ENCODE results near the gene ZSCAN26. TPM values are rescaled to one million over a fixed set of nuclear protein-coding genes. Genes with fewer than 3 reads are reported as not detected.

The ZSCAN26 gene
- total RNA-seq, 1 donor from 2014 or later, result 15.7 TPM

- Histone ChIP-seq H3K36me3 (ENCODE audit: control insufficient read depth in 3 of 3, insufficient read depth in 3 of 3, low read length in 3 of 3) (peaks cover 17 to 32% (median 23%) of the 10 kb centered on the region in 3 donors), H3K9ac (ENCODE audit: low read depth in 1 of 3, low read length in 3 of 3) (no peak overlapping the region), H3K9me3 (ENCODE audit: control insufficient read depth in 3 of 3, low read length in 3 of 3) (no peaks in the 10 kb centered on the region), H3K27me3 (ENCODE audit: control insufficient read depth in 3 of 3, insufficient read depth in 3 of 3, low read length in 3 of 3) (no peaks in the 10 kb centered on the region), H3K27ac (ENCODE audit: low read depth, low read length) (no peak overlapping the region), H3K4me3 (ENCODE audit: low read length in 3 of 3) (no peak overlapping the region), H3K4me1 (ENCODE audit: control insufficient read depth in 3 of 3, insufficient read depth in 3 of 3, low read length in 3 of 3) (no peaks in the 10 kb centered on the region)
Observed at GRCh38 chr6:28235912-28236452, 31.0 kb upstream of the ZSCAN26 start.

GRCh38 chr6:28239636-28240035 lies 27.3 kb upstream of the ZSCAN26 start:
- H3K4me3 ChIP-seq (ENCODE audit: low read length in 3 of 3), result no peak overlapping the region
- H3K27me3 ChIP-seq (ENCODE audit: control insufficient read depth in 3 of 3, insufficient read depth in 3 of 3, low read length in 3 of 3), result no peaks in the 10 kb centered on the region
- H3K36me3 ChIP-seq (ENCODE audit: control insufficient read depth in 3 of 3, insufficient read depth in 3 of 3, low read length in 3 of 3), result peaks cover 0 to 11% (median 9%) of the 10 kb centered on the region in 3 donors
- H3K27ac ChIP-seq (ENCODE audit: low read depth, low read length), result no peak overlapping the region
- no peak overlapping the region for H3K9ac ChIP-seq (ENCODE audit: low read depth in 1 of 3, low read length in 3 of 3)
- H3K4me1 ChIP-seq (ENCODE audit: control insufficient read depth in 3 of 3, insufficient read depth in 3 of 3, low read length in 3 of 3), result no peaks in the 10 kb centered on the region
- no peaks in the 10 kb centered on the region for H3K9me3 ChIP-seq (ENCODE audit: control insufficient read depth in 3 of 3, low read length in 3 of 3)

- H3K27ac ChIP-seq (ENCODE audit: low read depth, low read length), result no peak overlapping the region
- no peaks in the 10 kb centered on the region for H3K27me3 ChIP-seq (ENCODE audit: control insufficient read depth in 3 of 3, insufficient read depth in 3 of 3, low read length in 3 of 3)
- H3K36me3 ChIP-seq (ENCODE audit: control insufficient read depth in 3 of 3, insufficient read depth in 3 of 3, low read length in 3 of 3), result peaks cover 6 to 18% (median 17%) of the 10 kb centered on the region in 3 donors
- no peak overlapping the region for H3K9ac ChIP-seq (ENCODE audit: low read depth in 1 of 3, low read length in 3 of 3)
- no peaks in the 10 kb centered on the region for H3K4me1 ChIP-seq (ENCODE audit: control insufficient read depth in 3 of 3, insufficient read depth in 3 of 3, low read length in 3 of 3)
- H3K9me3 ChIP-seq (ENCODE audit: control insufficient read depth in 3 of 3, low read length in 3 of 3), result no peaks in the 10 kb centered on the region
- H3K4me3 ChIP-seq (ENCODE audit: low read length in 3 of 3), result no peak overlapping the region
Observed at GRCh38 chr6:28240471-28240870, 26.5 kb upstream of the ZSCAN26 start.

GRCh38 chr6:28243946-28244345 lies 23.0 kb upstream of the ZSCAN26 start:
- H3K36me3 ChIP-seq (ENCODE audit: control insufficient read depth in 3 of 3, insufficient read depth in 3 of 3, low read length in 3 of 3), result peaks cover 16 to 45% (median 43%) of the 10 kb centered on the region in 3 donors
- H3K27me3 ChIP-seq (ENCODE audit: control insufficient read depth in 3 of 3, insufficient read depth in 3 of 3, low read length in 3 of 3), result no peaks in the 10 kb centered on the region
- H3K9ac ChIP-seq (ENCODE audit: low read depth in 1 of 3, low read length in 3 of 3), result no peak overlapping the region
- no peak overlapping the region for H3K27ac ChIP-seq (ENCODE audit: low read depth, low read length)
- H3K9me3 ChIP-seq (ENCODE audit: control insufficient read depth in 3 of 3, low read length in 3 of 3), result no peaks in the 10 kb centered on the region
- H3K4me1 ChIP-seq (ENCODE audit: control insufficient read depth in 3 of 3, insufficient read depth in 3 of 3, low read length in 3 of 3), result no peaks in the 10 kb centered on the region
- no peak overlapping the region for H3K4me3 ChIP-seq (ENCODE audit: low read length in 3 of 3)

- Histone ChIP-seq H3K36me3 (ENCODE audit: control insufficient read depth in 3 of 3, insufficient read depth in 3 of 3, low read length in 3 of 3) (peaks cover 16 to 47% (median 45%) of the 10 kb centered on the region in 3 donors), H3K9ac (ENCODE audit: low read depth in 1 of 3, low read length in 3 of 3) (no peak overlapping the region), H3K27me3 (ENCODE audit: control insufficient read depth in 3 of 3, insufficient read depth in 3 of 3, low read length in 3 of 3) (no peaks in the 10 kb centered on the region), H3K9me3 (ENCODE audit: control insufficient read depth in 3 of 3, low read length in 3 of 3) (no peaks in the 10 kb centered on the region), H3K4me1 (ENCODE audit: control insufficient read depth in 3 of 3, insufficient read depth in 3 of 3, low read length in 3 of 3) (peaks cover 0 to 2% (median under 1%) of the 10 kb centered on the region in 3 donors), H3K27ac (ENCODE audit: low read depth, low read length) (no peak overlapping the region), H3K4me3 (ENCODE audit: low read length in 3 of 3) (no peak overlapping the region)
Observed at GRCh38 chr6:28245206-28245941, 21.6 kb upstream of the ZSCAN26 start.

GRCh38 chr6:28248916-28249315 lies 18.0 kb upstream of the ZSCAN26 start:
- H3K36me3 ChIP-seq (ENCODE audit: control insufficient read depth in 3 of 3, insufficient read depth in 3 of 3, low read length in 3 of 3), result peaks cover 16 to 47% (median 43%) of the 10 kb centered on the region in 3 donors

GRCh38 chr6:28250747-28251146 lies 16.2 kb upstream of the ZSCAN26 start:
- Histone ChIP-seq H3K27me3 (ENCODE audit: control insufficient read depth in 3 of 3, insufficient read depth in 3 of 3, low read length in 3 of 3) (peaks cover 0 to 8% (median 4%) of the 10 kb centered on the region in 3 donors), H3K36me3 (ENCODE audit: control insufficient read depth in 3 of 3, insufficient read depth in 3 of 3, low read length in 3 of 3) (peaks cover 7 to 30% (median 25%) of the 10 kb centered on the region in 3 donors), H3K9me3 (ENCODE audit: control insufficient read depth in 3 of 3, low read length in 3 of 3) (no peaks in the 10 kb centered on the region), H3K4me3 (ENCODE audit: low read length in 3 of 3) (peak overlapping the region; percentile 91 to 99 (median 94)), H3K27ac (ENCODE audit: low read depth, low read length) (no peak overlapping the region), H3K9ac (ENCODE audit: low read depth in 1 of 3, low read length in 3 of 3) (peak overlapping the region in 1 of 3 donors; percentile 88), H3K4me1 (ENCODE audit: control insufficient read depth in 3 of 3, insufficient read depth in 3 of 3, low read length in 3 of 3) (peaks cover 13 to 14% (median 13%) of the 10 kb centered on the region in 3 donors)

More at GRCh38 chr6:28248916-28249315, 18.0 kb upstream of the ZSCAN26 start:
- H3K4me3 ChIP-seq (ENCODE audit: low read length in 3 of 3), result no peak overlapping the region
- no peak overlapping the region for H3K27ac ChIP-seq (ENCODE audit: low read depth, low read length)
- no peaks in the 10 kb centered on the region for H3K9me3 ChIP-seq (ENCODE audit: control insufficient read depth in 3 of 3, low read length in 3 of 3)
- H3K4me1 ChIP-seq (ENCODE audit: control insufficient read depth in 3 of 3, insufficient read depth in 3 of 3, low read length in 3 of 3), result peaks cover 13 to 14% (median 13%) of the 10 kb centered on the region in 3 donors
- H3K27me3 ChIP-seq (ENCODE audit: control insufficient read depth in 3 of 3, insufficient read depth in 3 of 3, low read length in 3 of 3), result peaks cover 0 to 2% (median 0%) of the 10 kb centered on the region in 3 donors
- no peak overlapping the region for H3K9ac ChIP-seq (ENCODE audit: low read depth in 1 of 3, low read length in 3 of 3)

GRCh38 chr6:28251661-28252008 lies 15.3 kb upstream of the ZSCAN26 start:
- Histone ChIP-seq H3K27me3 (ENCODE audit: control insufficient read depth in 3 of 3, insufficient read depth in 3 of 3, low read length in 3 of 3) (peaks cover 0 to 8% (median 4%) of the 10 kb centered on the region in 3 donors), H3K9me3 (ENCODE audit: control insufficient read depth in 3 of 3, low read length in 3 of 3) (no peaks in the 10 kb centered on the region), H3K4me3 (ENCODE audit: low read length in 3 of 3) (peak overlapping the region; percentile 91 to 99 (median 94)), H3K4me1 (ENCODE audit: control insufficient read depth in 3 of 3, insufficient read depth in 3 of 3, low read length in 3 of 3) (peaks cover 13 to 14% (median 13%) of the 10 kb centered on the region in 3 donors), H3K27ac (ENCODE audit: low read depth, low read length) (no peak overlapping the region), H3K9ac (ENCODE audit: low read depth in 1 of 3, low read length in 3 of 3) (peak overlapping the region; percentile 75 to 93 (median 88)), H3K36me3 (ENCODE audit: control insufficient read depth in 3 of 3, insufficient read depth in 3 of 3, low read length in 3 of 3) (peaks cover 0 to 23% (median 16%) of the 10 kb centered on the region in 3 donors)

- Histone ChIP-seq H3K9me3 (ENCODE audit: control insufficient read depth in 3 of 3, low read length in 3 of 3) (no peaks in the 10 kb centered on the region), H3K4me3 (ENCODE audit: low read length in 3 of 3) (peak within 1 kb of the TSS; percentile 91 to 99 (median 94)), H3K27ac (ENCODE audit: low read depth, low read length) (peak within 1 kb of the TSS; percentile 6), H3K27me3 (ENCODE audit: control insufficient read depth in 3 of 3, insufficient read depth in 3 of 3, low read length in 3 of 3) (peaks cover 0 to 8% (median 4%) of the 10 kb centered on the region in 3 donors), H3K9ac (ENCODE audit: low read depth in 1 of 3, low read length in 3 of 3) (peak within 1 kb of the TSS; percentile 75 to 93 (median 88)), H3K4me1 (ENCODE audit: control insufficient read depth in 3 of 3, insufficient read depth in 3 of 3, low read length in 3 of 3) (peaks cover 13 to 14% (median 13%) of the 10 kb centered on the region in 3 donors), H3K36me3 (ENCODE audit: control insufficient read depth in 3 of 3, insufficient read depth in 3 of 3, low read length in 3 of 3) (peaks cover 0 to 17% (median 12%) of the 10 kb centered on the region in 3 donors)
Observed at GRCh38 chr6:28252009-28252975, 14.7 kb upstream of the ZSCAN26 start, which contains the start of gene ZKSCAN4. TSS of gene ZKSCAN4 (minus strand) at chr6:28252269. CDS start at chr6:28251980, 289 bp downstream.

Measured in skeletal muscle tissue (tissue), 4 donors.